ENCODE data around the gene MAP3K19. TPM values are rescaled to one million over a fixed set of nuclear protein-coding genes. Genes with fewer than 3 reads are reported as not detected.

Gene MAP3K19
- total RNA-seq, 5 donors from 2014 or later (not counting 1 experiment from before 2014, with no cell fraction given): not detected

- H3K36me3 Mint-ChIP-seq: peaks cover 56% of the 10 kb centered on the region
- H3K4me3 Mint-ChIP-seq: no peak overlapping the region
- Histone ChIP-seq H3K4me3 (ENCODE audit: control insufficient read depth in 1 of 2, extremely low read depth in 1 of 2, low read length in 1 of 2) (no peak overlapping the region), H3K4me1 (ENCODE audit: control insufficient read depth in 1 of 2, extremely low read depth in 1 of 2, insufficient read depth in 2 of 2, low read length in 2 of 2) (no peaks in the 10 kb centered on the region), H3K9me3 (no peaks in the 10 kb centered on the region), H3K36me3 (ENCODE audit: control insufficient read depth in 2 of 2, extremely low read depth in 1 of 2, insufficient read depth in 1 of 2, low read length in 1 of 2) (peaks cover 0 to 3% of the 10 kb centered on the region in 2 donors), H3K27me3 (replicated peaks in 1 of 2; ENCODE audit: control insufficient read depth in 2 of 2, extremely low read depth in 1 of 2, insufficient read depth in 2 of 2, low read length in 1 of 2) (no peaks in the 10 kb centered on the region), H3K27ac (ENCODE audit: low read length) (no peak overlapping the region)
- no peak overlapping the region for H3K27ac Mint-ChIP-seq
- ATAC-seq (replicated peaks in 1 of 4): no peak
- DNase-seq: no peak
- H3K27me3 Mint-ChIP-seq: no peaks in the 10 kb centered on the region
- ChIA-PET CTCF (no interaction called here), POLR2A (no interaction called here)
- peaks cover 32 to 45% (median 44%) of the 10 kb centered on the region in 3 donors for H3K4me1 Mint-ChIP-seq
- H3K9me3 Mint-ChIP-seq: peaks cover 0 to 10% (median 6%) of the 10 kb centered on the region in 3 donors
- 100% methylated on average over 2 of the region's 3 CpGs for WGBS (ENCODE audit: insufficient coverage)
These were observed 25.1 kb upstream of the MAP3K19 start for GRCh38 chr2:135072125-135072997.

- Mint-ChIP-seq H3K36me3 (peaks cover 65% of the 10 kb centered on the region), H3K27me3 (no peaks in the 10 kb centered on the region), H3K4me1 (peaks cover 56 to 61% (median 58%) of the 10 kb centered on the region in 3 donors), H3K27ac (no peak overlapping the region), H3K4me3 (no peak overlapping the region), H3K9me3 (peaks cover 0 to 2% (median 0%) of the 10 kb centered on the region in 3 donors)
- no peaks in the 10 kb centered on the region for H3K27me3 ChIP-seq (replicated peaks in 1 of 2; ENCODE audit: control insufficient read depth in 2 of 2, extremely low read depth in 1 of 2, insufficient read depth in 2 of 2, low read length in 1 of 2)
- peaks cover 5 to 8% of the 10 kb centered on the region in 2 donors for H3K36me3 ChIP-seq (ENCODE audit: control insufficient read depth in 2 of 2, extremely low read depth in 1 of 2, insufficient read depth in 1 of 2, low read length in 1 of 2)
- H3K4me1 ChIP-seq (ENCODE audit: control insufficient read depth in 1 of 2, extremely low read depth in 1 of 2, insufficient read depth in 2 of 2, low read length in 2 of 2): peaks cover 0 to 2% of the 10 kb centered on the region in 2 experiments
- H3K9me3 ChIP-seq: no peaks in the 10 kb centered on the region
- DNase-seq (no peak), ATAC-seq (replicated peaks in 1 of 4) (no peak)
- POLR2A ChIA-PET: no interaction called here
- H3K27ac ChIP-seq (ENCODE audit: low read length): no peak overlapping the region
- CTCF ChIA-PET: no interaction called here
- H3K4me3 ChIP-seq (ENCODE audit: control insufficient read depth in 1 of 2, extremely low read depth in 1 of 2, low read length in 1 of 2): no peak overlapping the region
- WGBS (ENCODE audit: insufficient coverage): no CpG with 5 or more reads among the region's 1 CpG
These were observed 19.5 kb upstream of the MAP3K19 start for GRCh38 chr2:135066710-135067109.

- ChIA-PET POLR2A (interaction anchor here in 1 of 2 donors (0.6 kb wide), 1 partner anchor 208 kb away, joined by 3 read pairs; no protein-coding TSS in a partner anchor), CTCF (interaction anchor here (0.7 kb wide), 2 partner anchors 384 to 646 kb away, joined by 3 to 4 read pairs; no protein-coding TSS in a partner anchor)
- Mint-ChIP-seq H3K4me1 (peaks cover 59 to 65% (median 63%) of the 10 kb centered on the region in 3 donors), H3K27ac (no peak overlapping the region), H3K9me3 (no peaks in the 10 kb centered on the region), H3K36me3 (peaks cover 69% of the 10 kb centered on the region), H3K27me3 (no peaks in the 10 kb centered on the region), H3K4me3 (no peak overlapping the region)
- H3K4me3 ChIP-seq (ENCODE audit: control insufficient read depth in 1 of 2, extremely low read depth in 1 of 2, low read length in 1 of 2): no peak overlapping the region
- ATAC-seq (replicated peaks in 1 of 4): no peak
- H3K27ac ChIP-seq (ENCODE audit: low read length): no peak overlapping the region
- no peaks in the 10 kb centered on the region for H3K9me3 ChIP-seq
- no CpG with 5 or more reads among the region's 2 CpGs for WGBS (ENCODE audit: insufficient coverage)
- peaks cover 2% of the 10 kb centered on the region in 2 experiments for H3K4me1 ChIP-seq (ENCODE audit: control insufficient read depth in 1 of 2, extremely low read depth in 1 of 2, insufficient read depth in 2 of 2, low read length in 2 of 2)
- H3K27me3 ChIP-seq (replicated peaks in 1 of 2; ENCODE audit: control insufficient read depth in 2 of 2, extremely low read depth in 1 of 2, insufficient read depth in 2 of 2, low read length in 1 of 2): no peaks in the 10 kb centered on the region
- no peak for DNase-seq
- H3K36me3 ChIP-seq (ENCODE audit: control insufficient read depth in 2 of 2, extremely low read depth in 1 of 2, insufficient read depth in 1 of 2, low read length in 1 of 2): peaks cover 8 to 15% of the 10 kb centered on the region in 2 donors
These were observed 16.9 kb upstream of the MAP3K19 start for GRCh38 chr2:135064149-135064548.

- Mint-ChIP-seq H3K27ac (no peak overlapping the region), H3K4me1 (peaks cover 59 to 66% (median 64%) of the 10 kb centered on the region in 3 donors), H3K36me3 (peaks cover 66% of the 10 kb centered on the region), H3K27me3 (no peaks in the 10 kb centered on the region), H3K4me3 (no peak overlapping the region), H3K9me3 (no peaks in the 10 kb centered on the region)
- Histone ChIP-seq H3K27me3 (replicated peaks in 1 of 2; ENCODE audit: control insufficient read depth in 2 of 2, extremely low read depth in 1 of 2, insufficient read depth in 2 of 2, low read length in 1 of 2) (no peaks in the 10 kb centered on the region), H3K27ac (ENCODE audit: low read length) (no peak overlapping the region), H3K4me1 (ENCODE audit: control insufficient read depth in 1 of 2, extremely low read depth in 1 of 2, insufficient read depth in 2 of 2, low read length in 2 of 2) (peaks cover 2 to 7% of the 10 kb centered on the region in 2 experiments), H3K4me3 (ENCODE audit: control insufficient read depth in 1 of 2, extremely low read depth in 1 of 2, low read length in 1 of 2) (no peak overlapping the region), H3K9me3 (no peaks in the 10 kb centered on the region), H3K36me3 (ENCODE audit: control insufficient read depth in 2 of 2, extremely low read depth in 1 of 2, insufficient read depth in 1 of 2, low read length in 1 of 2) (peaks cover 8 to 15% of the 10 kb centered on the region in 2 donors)
- ATAC-seq (replicated peaks in 1 of 4): no peak
- ChIA-PET CTCF (no interaction called here), POLR2A (interaction anchor here in 1 of 2 donors (1.0 kb wide), 1 partner anchor 468 kb away, joined by 3 read pairs; the partner anchor contains the start of genes R3HDM1 and ZRANB3)
- no peak for DNase-seq
- WGBS (ENCODE audit: insufficient coverage): no CpG with 5 or more reads among the region's 1 CpG
These were observed 16.0 kb upstream of the MAP3K19 start for GRCh38 chr2:135063210-135063609.

GRCh38 chr2:135059577-135059976, 12.3 kb upstream of the MAP3K19 start:
- H3K27me3 Mint-ChIP-seq: no peaks in the 10 kb centered on the region
- peaks cover 51% of the 10 kb centered on the region for H3K36me3 Mint-ChIP-seq
- no peak overlapping the region for H3K27ac ChIP-seq (ENCODE audit: low read length)
- H3K9me3 Mint-ChIP-seq: no peaks in the 10 kb centered on the region
- CTCF ChIA-PET: no interaction called here
- H3K9me3 ChIP-seq: no peaks in the 10 kb centered on the region
- H3K4me1 Mint-ChIP-seq: peaks cover 65 to 72% (median 65%) of the 10 kb centered on the region in 3 donors
- no peak overlapping the region for H3K27ac Mint-ChIP-seq
- no peak for DNase-seq
- H3K4me1 ChIP-seq (ENCODE audit: control insufficient read depth in 1 of 2, extremely low read depth in 1 of 2, insufficient read depth in 2 of 2, low read length in 2 of 2): peaks cover 6 to 14% of the 10 kb centered on the region in 2 experiments
- ATAC-seq (replicated peaks in 1 of 4): no peak
- peaks cover 8 to 13% of the 10 kb centered on the region in 2 donors for H3K36me3 ChIP-seq (ENCODE audit: control insufficient read depth in 2 of 2, extremely low read depth in 1 of 2, insufficient read depth in 1 of 2, low read length in 1 of 2)
- no peak overlapping the region for H3K4me3 Mint-ChIP-seq
- no peak overlapping the region for H3K4me3 ChIP-seq (ENCODE audit: control insufficient read depth in 1 of 2, extremely low read depth in 1 of 2, low read length in 1 of 2)
- no peaks in the 10 kb centered on the region for H3K27me3 ChIP-seq (replicated peaks in 1 of 2; ENCODE audit: control insufficient read depth in 2 of 2, extremely low read depth in 1 of 2, insufficient read depth in 2 of 2, low read length in 1 of 2)
- POLR2A ChIA-PET: interaction anchor here in 1 of 2 donors (0.5 to 0.6 kb wide), 3 partner anchors 29 to 706 kb away, joined by 3 to 12 read pairs (median 5); no protein-coding TSS in a partner anchor

- DNase-seq (no peak), ATAC-seq (replicated peaks in 1 of 4) (no peak)
- Mint-ChIP-seq H3K27ac (peak overlapping the region; percentile 19 to 22), H3K4me1 (peaks cover 61 to 69% (median 61%) of the 10 kb centered on the region in 3 donors), H3K36me3 (peaks cover 29% of the 10 kb centered on the region), H3K27me3 (no peaks in the 10 kb centered on the region), H3K4me3 (peak overlapping the region in 1 of 3 donors; percentile 51), H3K9me3 (no peaks in the 10 kb centered on the region)
- no peak overlapping the region for H3K4me3 ChIP-seq (ENCODE audit: control insufficient read depth in 1 of 2, extremely low read depth in 1 of 2, low read length in 1 of 2)
- ChIA-PET CTCF (interaction anchor here in 1 of 2 donors (0.5 to 0.7 kb wide), 2 partner anchors 11 to 469 kb away, joined by 3 to 6 read pairs; no protein-coding TSS in a partner anchor), POLR2A (interaction anchor here in 1 of 2 donors (0.6 to 0.8 kb wide), 2 partner anchors 123 to 952 kb away, joined by 4 to 11 read pairs; no protein-coding TSS in a partner anchor)
- H3K27ac ChIP-seq (ENCODE audit: low read length): no peak overlapping the region
- peaks cover 0 to 10% of the 10 kb centered on the region in 2 donors for H3K36me3 ChIP-seq (ENCODE audit: control insufficient read depth in 2 of 2, extremely low read depth in 1 of 2, insufficient read depth in 1 of 2, low read length in 1 of 2)
- peaks cover 10 to 29% of the 10 kb centered on the region in 2 experiments for H3K4me1 ChIP-seq (ENCODE audit: control insufficient read depth in 1 of 2, extremely low read depth in 1 of 2, insufficient read depth in 2 of 2, low read length in 2 of 2)
- H3K9me3 ChIP-seq: no peaks in the 10 kb centered on the region
- no peaks in the 10 kb centered on the region for H3K27me3 ChIP-seq (replicated peaks in 1 of 2; ENCODE audit: control insufficient read depth in 2 of 2, extremely low read depth in 1 of 2, insufficient read depth in 2 of 2, low read length in 1 of 2)
These were observed 9.5 kb upstream of the MAP3K19 start for GRCh38 chr2:135056790-135057189.
